ENCODE results near the gene NFKBIE.

The NFKBIE gene

DNA sequence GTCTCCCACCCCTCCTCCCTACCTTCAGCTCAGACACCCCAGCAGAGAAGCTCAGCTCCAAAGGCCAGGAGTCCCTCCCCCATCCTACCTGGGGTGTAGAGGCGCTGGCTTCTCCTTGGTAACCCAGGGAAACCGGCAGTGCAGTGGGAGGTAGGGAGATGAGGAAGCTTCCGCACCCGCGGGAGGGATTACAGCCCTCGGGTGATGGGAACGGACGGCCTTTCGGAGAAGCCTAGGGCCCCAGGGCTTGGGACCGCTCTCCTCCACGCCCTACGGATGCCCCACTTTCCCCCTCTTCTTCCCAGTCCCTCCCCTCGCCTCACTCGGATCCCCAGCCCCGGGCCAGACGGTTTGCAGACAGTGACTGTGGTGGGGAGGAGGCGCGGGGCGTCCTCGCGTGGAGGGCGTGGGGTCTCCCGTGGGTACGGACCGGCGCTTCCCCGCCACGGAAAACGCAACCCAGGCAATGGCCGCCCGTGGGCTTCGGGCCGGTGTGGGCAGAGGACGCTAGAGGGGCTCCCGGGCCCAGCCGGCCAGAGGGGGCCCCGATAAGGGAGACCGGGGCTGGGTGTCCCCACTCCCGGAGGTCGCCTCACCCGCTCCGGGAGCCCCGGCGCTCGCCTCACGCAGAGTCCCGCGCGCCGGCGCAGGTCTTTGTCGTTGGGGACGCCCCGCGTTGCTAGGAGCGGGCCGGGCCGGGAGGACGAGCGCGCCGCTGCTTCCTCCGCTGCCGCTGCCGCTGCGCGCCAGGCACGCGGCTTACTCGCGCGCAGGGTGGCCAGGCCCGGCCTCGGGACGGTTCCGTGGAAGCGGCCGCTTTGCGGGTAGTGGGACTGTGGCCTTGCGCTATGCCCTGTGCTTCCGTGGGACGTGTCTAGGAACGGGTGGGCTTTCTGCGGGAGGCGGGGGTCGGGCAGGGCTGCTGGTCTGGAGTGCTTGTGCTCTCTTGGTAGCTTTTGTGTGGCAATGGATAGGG is 32.0 kb upstream of the NFKBIE start:
- no peak for DNase-seq

DNA sequence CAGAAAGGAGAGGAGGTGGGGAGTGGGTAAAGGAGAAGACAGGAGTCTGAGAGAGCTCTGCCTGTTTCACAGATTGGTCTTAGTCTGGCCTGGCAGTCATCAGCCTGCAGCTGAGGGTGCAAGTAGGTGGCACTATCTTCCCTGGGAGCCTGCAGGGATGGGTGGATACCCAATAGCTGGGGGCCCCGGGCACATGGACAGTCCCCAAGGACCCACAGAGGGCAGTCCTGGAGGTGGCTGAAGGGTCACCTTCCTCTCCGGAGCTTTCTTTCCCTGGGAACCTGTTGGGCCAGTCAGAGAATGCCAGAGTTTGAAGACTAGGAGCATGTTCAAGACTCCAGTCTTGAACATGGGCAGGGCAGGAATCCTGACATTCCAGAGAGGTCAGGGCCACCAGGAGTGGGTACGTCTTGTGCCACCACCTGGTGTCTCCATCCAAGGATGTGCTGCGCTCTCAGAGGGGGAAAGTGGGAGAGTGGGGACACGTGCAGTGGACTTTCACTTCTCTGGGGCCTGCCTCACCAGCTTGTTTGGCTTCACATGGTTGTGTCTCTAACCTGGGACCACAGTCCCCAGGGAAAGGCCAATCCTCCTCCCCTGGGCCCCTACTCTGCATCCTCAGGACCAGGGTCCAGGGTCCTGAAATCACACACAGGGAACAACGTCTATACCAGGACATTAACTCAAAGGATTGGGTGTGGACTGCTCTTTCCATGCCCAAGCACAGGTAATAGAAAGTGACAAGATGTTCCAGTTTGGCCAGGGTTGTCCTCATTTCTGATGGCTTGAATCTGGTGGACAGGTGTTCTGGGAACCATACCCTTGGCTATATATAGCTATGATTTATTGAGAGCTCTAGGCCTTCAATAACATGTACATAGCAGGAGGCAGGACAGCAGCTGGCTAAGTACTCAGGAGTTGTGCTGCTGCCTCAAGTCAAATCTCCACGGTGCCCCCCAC is 29.8 kb upstream of the NFKBIE start:
- no peak for DNase-seq

DNA sequence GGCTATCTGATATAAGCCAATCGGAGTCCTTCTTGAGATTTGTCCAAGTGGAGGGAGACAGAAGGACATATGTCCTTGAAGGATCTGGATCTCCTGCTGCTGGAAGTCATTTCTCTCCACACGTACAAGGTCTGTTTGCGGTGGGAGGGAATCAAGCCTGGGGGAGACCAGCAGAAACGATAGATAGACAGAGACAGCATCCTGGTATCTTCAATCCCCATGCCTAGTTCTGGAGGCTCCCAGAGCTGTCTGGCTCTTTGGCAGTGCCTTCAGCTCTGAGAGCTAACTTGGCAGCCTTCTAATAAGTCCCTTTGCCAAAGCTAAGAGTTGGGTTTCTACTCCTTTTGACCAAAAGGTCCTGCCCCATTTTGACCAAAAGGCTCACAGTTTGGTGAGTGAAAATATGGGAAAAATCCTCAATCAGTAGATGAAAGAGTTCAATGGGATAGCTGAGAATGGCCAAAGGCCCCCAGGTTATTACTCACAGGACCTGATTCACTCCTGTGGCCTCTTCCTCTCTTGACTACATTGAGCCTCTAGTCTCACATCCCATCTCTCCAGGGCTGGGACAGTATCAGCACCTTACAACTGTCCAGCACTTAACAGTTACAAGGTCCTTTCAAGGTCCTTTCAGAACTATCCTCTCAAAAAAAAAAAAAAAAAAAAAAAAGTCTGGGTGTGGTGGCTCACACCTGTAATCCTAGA is 27.5 kb upstream of the NFKBIE start:
- no peak for DNase-seq

DNA sequence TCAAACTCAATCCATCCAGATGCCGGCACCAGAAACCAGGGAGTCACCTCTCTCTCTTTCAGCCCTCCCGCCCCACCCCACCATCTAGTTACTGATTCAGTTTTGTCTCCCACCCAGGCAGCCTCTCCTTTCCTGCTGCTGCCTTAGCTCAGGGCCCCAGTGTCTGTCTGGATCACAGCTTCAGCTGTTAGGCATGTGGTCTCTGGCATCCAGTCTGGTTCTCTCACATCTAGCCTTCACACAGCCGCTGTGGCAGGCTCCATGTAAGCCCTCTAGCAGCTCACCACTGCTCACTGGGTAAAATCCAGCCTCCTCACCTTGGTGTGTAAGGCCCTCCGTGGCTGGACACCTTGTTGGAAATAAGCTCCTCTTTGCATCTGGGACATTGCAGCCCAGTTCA is 26.5 kb upstream of the NFKBIE start:
- DNase-seq = no peak

DNA sequence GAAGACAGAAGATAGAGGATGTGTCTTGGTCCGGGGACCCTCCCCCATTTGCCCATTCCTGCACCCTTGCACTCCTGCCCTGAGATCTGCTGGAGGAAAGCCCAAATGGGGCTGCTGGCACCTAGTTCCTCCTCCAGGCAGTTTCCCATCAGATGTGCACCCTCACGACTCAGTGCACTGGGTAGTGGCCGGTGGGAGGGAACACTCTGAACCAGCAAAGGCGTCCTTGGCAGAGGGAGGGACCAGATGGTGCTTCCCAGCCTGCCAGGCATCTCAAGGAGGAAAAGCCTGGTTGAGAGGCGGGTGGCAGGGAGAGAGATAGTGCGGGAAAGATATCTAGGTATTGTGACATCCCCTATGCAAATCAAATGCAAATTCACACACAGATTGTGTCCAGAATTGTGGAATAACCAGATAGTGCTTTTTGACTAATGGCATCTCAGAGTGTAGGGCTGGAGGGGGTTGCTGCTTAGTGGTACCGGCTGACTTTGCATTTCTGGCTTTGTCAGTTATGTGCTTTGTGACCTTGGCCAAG is 24.4 kb upstream of the NFKBIE start:
- no peak for DNase-seq

DNA sequence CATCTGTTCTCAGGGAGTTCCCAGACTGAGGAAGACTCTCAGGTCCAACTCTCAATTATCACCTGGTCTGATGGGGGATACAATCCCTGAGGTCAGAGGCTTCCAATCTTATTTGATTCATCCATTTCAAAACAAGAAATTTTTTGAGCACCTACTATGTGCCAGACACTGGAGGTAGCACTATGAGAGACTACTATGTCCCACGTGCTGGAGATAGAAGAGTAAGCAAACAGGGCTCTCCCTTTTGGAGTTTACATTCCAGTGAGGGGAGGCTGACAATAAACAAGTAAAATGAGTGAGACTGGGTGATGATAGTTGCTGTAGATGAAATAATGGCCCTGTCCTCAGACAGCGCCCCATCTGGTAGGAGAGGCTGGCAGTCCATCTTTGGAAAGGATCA is 21.4 kb upstream of the NFKBIE start:
- DNase-seq = no peak

DNA sequence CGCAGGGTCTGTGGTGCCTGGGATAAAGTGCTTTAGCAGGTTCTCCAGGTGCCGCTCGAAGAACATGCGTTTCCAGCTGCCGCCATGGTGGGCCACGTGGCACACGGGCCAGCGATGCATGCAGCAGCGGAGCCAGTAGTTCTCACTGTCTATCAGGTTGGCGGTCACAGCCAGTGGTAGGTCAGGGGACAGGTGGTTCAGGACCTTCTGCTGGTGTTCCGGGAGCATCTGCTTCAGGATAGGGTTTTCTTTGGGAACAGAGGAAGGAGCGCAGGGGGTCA is 20.9 kb upstream of the NFKBIE start:
- no peak for DNase-seq

DNA sequence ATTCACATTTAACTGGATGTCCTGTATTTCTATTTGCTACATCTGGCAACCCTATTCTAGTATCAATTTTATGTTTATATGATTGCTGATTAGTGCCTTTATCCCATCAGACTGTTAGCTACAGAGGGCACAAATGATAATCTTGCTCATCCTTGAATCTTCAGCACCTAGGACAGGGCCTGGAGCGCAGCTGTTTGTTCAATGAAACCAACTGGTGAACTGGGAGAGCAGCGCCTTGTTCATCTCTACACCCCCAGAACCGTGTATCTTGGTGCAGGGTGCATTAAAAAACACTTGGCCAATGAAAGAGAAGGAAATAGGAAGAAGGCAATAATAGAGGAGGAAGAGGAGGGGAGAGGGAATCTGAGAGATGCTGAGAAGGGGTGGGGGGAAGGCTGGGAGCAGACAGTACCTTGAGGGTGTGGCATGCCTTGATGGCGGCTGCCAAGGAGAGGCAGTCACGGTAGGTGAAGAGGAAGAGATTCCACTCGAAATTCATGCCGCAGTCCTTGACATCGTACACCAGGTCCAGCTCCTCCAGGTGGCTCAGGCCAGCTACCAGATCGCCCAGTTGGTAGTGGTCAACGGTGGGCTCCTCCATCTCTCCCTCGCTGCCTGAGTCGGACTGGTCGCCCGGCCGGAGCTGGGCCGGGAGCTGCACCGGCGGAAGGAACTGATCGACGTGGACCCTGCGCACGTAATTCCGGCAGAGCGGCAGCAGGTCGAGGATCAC is 20.4 kb upstream of the NFKBIE start:
- no peak for DNase-seq

DNA sequence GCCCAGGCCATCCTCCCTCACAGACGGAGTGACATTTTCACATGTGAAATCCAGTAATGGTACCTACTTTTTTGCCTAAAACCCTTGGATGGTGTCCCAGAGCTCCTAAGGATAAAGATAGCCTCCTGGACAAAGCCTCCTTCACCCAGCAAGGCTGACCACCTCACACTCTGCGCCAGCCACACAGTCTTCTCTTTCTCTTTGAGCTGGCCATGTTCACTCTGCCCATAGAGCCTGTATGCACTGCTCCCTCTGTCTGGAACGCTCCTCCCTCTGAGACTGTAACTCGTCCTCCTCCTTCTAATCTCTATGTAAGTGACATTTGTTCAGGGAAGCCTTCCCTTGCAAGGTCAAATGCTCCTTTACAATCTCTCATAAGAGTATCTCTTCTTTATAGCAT is 19.5 kb upstream of the NFKBIE start:
- no peak for DNase-seq

DNA sequence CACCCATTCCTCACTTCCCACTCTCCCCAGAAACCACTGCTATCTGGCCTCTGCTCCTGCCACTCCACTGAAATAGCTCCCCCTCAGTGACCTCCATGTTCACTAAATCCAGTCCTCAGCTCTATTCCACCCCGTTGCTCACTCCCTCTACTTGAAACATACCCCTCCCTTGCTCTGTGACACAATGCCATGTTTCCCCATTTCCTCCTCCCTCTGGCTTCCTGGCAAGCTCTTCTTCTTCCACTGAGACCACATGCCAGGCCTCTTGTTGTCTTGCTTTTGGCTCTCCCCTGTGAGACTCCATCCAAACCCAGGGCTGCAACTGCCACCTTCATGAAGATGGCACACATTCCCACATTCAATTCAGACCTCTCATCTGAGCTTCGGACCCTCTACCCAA is 18.8 kb upstream of the NFKBIE start:
- no peak for DNase-seq

DNA sequence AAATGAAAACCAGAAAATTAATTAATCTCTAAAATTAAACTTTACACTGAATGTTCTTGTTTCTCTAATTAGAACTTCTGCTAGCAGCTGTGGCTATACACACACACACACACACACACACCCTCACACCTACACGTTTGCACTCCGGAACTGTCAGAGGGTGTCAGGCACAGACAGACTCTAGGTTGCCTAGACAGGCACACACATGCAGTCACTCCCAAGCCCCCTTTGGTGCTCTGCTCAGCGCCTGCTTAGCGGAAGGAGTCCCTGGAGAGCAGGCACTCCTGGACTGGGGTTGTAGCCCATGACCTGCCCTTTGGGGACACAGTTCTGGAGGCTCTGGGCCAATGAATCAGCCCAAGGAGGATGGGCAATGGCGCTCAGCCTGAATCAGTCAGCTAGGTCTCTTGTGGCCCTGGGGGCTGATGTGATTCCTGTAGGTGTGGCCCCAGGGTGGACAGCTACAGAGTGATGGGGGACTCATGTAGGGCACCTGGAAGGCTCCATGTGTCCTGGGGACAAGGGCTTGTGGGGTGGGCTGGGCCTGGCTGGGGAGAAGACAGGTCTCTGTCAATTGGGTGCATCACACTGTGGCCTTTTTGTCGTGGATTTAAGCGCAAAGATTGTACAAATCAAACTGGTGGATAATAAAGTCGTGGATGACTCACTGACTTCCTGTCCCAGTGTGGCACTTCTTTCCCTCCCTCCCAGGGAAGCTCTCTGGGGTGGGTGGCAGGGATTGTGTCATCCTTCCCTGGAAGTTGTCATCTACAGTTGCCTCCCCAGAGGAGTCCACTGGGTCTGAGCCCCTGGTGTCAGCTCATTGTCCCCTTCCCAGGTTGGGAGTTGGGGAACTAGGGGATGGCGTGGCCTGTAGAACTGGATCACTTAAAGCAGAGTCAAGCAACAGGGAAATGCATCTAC is 13.7 kb upstream of the NFKBIE start:
- no peak for DNase-seq

DNA sequence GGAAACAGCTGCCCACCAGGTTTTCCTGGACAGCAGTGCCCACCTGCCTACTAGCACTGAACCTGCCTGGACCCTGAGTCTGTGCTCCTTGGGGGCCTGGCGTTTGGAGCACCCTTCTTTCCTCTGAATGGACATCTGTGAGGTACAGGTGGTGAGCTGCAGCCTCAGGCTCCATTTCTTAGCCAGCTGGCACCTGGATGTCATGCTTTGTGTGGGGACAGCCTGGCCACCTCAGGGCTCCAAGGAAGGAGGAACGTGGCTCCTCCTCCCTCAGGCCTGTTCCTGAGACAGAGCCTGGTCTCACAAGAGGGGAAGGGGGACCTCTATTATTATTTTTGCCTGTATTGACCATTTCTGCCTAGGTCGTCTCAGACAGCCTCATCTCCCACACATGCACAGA is 13.0 kb upstream of the NFKBIE start:
- no peak for DNase-seq

DNA sequence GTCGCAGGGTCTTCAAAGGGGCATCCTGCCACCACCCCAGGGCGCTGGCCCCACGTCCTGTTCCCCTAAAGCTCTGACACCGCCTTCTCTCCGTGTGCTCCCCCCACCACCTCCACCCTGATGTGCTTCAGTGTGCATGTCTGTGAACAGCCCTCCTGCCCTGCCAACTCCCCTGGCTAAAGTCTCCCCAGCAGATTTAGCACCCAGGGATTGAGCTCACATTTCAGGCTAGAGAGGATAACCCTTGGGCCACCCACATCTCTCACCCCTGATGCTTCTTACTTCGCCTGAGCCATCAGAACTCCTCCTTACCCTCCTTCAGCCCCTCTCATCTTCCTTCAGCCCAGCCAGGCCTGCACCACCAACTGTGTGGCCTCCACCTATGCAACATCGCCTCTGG is 12.4 kb upstream of the NFKBIE start:
- DNase-seq = no peak

DNA sequence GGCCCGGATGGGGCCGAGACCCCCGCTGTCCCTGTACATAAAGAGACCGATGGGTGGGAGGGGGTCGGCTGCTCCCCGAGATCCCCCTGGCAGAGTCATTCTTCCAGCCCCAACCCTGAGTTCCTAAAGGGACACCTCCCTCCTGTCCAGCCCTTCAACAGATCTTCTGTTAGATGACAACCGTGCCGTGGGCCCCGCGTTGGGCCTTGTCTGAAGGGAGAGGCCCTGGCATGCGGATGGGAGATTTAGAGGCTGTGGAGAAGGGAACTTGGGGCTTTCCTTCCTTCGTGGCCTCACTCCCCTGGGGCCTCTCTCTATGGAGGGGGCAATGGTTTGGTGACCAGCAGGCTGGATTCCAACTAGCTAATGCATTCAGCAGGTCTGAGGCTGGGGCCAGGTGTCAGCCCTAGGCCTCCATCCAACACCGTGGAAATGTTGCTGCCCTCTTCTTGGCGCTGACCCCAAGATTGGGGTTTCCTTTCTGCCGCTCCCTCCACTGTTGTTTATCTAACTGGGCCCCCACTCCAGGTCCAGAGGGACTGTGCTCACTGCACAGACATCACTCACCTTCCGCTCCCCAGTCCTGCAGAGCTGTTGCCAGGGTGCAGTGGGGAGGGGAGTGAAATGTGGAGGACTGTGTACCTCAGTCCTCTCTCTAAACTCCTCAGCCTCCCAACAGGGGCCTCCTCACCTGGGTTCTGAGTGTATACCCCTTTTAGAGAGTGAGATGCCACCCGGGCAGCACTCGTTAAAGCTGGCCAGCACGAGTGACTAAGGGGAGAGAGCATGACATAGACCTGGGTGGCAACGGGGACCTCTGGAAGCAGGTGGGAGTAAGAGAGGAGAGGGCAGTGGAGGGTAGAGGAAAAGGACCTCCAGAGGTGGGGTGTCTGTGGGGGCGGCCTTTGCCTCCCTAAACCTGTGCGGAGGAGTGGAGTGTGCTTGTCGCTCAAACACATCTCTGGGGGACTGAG is 11.6 kb upstream of the NFKBIE start:
- no peak for DNase-seq

DNA sequence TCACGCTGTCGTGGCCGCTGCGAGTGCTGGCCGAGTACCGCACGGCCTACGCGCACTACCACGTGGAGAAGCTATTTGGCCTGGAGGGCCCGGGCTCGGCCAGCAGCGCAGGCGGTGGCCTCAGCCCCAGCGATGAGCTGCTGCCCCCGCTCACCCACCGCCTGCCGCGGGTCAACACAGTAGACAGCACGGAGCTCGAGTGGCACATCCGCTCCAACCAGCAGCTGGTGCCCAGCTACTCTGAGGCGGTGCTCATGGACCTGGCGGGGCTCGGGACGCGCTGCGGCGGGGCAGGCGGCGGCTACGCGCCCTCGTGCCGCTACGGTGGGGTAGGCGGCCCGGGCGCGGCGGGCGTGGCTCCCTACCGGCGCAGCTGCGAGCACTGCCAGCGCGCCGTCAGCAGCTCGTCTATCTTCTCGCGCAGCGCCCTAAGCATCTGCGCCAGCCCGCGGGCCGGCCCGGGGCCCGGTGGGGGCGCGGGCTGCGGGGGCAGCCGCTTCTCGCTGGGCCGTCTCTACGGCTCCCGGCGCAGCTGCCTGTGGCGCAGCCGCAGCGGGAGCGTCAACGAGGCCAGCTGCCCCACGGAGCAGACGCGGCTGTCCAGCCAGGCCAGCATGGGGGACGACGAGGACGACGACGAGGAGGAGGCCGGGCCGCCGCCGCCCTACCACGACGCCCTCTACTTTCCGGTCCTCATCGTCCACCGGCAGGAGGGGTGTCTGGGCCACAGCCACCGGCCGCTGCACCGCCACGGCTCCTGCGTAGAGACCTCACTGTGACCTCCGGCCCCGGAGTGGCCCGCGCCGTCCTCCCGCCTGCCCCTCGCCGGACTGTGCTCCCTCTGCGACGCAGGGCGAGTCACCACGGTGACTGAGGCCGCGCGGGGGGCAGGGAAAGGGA is 10.6 kb upstream of the NFKBIE start:
- no peak for DNase-seq

DNA sequence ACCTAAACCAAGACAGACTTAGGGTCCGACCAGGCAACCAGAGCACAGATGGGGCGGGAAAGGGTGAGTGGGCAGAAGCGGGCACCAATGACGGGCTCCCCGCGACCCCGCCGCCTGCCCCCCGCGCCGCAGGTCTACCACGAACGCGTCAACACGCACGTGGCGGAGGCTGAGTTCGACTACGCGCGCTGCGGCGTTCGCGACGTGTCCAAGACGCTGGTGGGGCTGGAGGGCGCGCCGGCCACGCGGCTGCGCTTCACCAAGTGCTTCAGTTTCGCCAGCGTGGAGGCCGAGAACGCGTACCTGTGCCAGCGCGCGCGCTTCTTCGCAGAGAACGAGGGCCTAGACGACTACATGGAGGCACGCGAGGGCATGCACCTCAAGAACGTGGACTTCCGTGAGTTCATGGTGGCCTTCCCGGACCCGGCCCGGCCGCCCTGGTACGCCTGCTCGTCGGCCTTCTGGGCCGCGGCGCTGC is 10.0 kb upstream of the NFKBIE start:
- no peak for DNase-seq

DNA sequence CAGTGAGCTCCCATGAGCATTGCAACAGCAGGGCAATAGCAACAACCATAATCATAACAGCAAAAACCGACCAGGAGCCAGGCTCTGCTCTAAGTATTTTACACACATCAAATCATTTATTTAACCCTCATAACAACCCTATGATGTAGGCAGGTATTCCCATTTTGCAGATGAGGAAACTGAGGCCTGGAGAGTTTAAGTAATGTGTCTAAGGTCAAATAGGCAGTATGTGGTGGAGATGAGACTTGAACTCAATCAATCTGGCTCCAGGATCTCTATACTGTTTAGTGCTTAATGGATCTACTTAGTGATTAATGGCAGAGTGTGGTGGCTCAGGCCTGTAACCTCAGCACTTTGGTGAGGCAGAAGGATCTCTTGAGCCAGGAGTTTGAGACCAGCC is 8.3 kb upstream of the NFKBIE start:
- no peak for DNase-seq

DNA sequence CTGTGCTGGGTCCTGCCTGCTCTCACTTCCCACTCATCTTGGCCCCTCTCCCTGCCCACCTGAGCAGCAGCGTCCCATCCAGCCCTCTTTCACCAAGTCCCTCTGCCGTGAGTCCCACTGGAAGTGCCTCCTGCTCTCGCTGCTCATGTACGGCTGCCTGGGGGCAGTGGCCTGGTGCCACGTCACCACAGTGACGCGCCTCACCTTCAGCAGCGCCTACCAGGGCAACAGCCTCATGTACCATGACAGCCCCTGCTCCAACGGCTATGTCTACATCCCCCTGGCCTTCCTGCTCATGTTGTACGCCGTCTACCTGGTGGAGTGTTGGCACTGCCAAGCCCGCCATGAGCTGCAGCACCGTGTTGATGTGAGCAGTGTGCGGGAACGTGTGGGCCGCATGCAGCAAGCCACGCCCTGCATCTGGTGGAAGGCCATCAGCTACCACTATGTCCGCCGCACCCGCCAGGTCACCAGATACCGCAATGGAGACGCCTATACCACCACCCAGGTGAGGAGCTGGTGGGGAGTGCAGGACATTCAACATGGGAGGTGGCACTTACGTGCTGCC is 7.7 kb upstream of the NFKBIE start:
- no peak for DNase-seq

Measured in NCI-H1417 treated with DMSO at 0.1 percent for 48 hours (cell line).